GM19463 (cell line): Measurements from ENCODE around the gene DDC.

Experiments
- ATAC-seq: cut with Tn5 transposase; IDR thresholded peaks from one replicate; pipeline ENCODE4 v1.9.1; 2021; ENCODE audit warnings: mild to moderate bottlenecking, moderate library complexity; ENCODE audit not compliant: unreplicated experiment

The DDC gene

GRCh38 chr7:50421043-50421442 lies 144.2 kb downstream of the DDC start:
- no peak for ATAC-seq

GRCh38 chr7:50418526-50419290 lies 146.5 kb downstream of the DDC start:
- ATAC-seq: no peak

- peak; percentile 78 for ATAC-seq
Observed at GRCh38 chr7:50418086-50418515, 147.1 kb downstream of the DDC start.

- peak; percentile 74 for ATAC-seq
Observed at GRCh38 chr7:50416527-50417182, 148.6 kb downstream of the DDC start.

GRCh38 chr7:50415844-50416364 lies 149.3 kb downstream of the DDC start:
- ATAC-seq: no peak

GRCh38 chr7:50413561-50413960 lies 151.6 kb downstream of the DDC start:
- no peak for ATAC-seq

GRCh38 chr7:50412973-50413372 lies 152.2 kb downstream of the DDC start:
- no peak for ATAC-seq

GRCh38 chr7:50411332-50411731 lies 153.9 kb downstream of the DDC start:
- ATAC-seq: peak; percentile 21

- ATAC-seq: peak; percentile 60
Observed at GRCh38 chr7:50409856-50410745, 155.1 kb downstream of the DDC start.
